Measurements from ENCODE around the gene FASLG. TPM values are rescaled to one million over a fixed set of nuclear protein-coding genes. Genes with fewer than 3 reads are reported as not detected.

FASLG gene
- total RNA-seq, 6 experiments from 2014 or later: not detected

GRCh38 chr1:172653015-172653709 is 5.7 kb upstream of the FASLG start:
- Mint-ChIP-seq H3K4me1 (ENCODE audit: low read depth) (peaks cover 44% of the 10 kb centered on the region), H3K9me3 (no peaks in the 10 kb centered on the region), H3K27me3 (ENCODE audit: insufficient read depth) (no peaks in the 10 kb centered on the region), H3K4me3 (no peak overlapping the region), H3K27ac (peak overlapping the region; percentile 31), H3K36me3 (ENCODE audit: low read depth) (no peaks in the 10 kb centered on the region)
- DNase-seq: no peak
- no peak for TF ChIP-seq CTCF (IDR thresholded peaks at IDR 0.05)

GRCh38 chr1:172654535-172654934 is 4.4 kb upstream of the FASLG start:
- Mint-ChIP-seq H3K4me3 (peak overlapping the region; percentile 9; the same call in 1 of the 2 replicates), H3K27ac (peak overlapping the region; percentile 76)
- TF ChIP-seq CTCF (IDR thresholded peaks at IDR 0.05): no peak

GRCh38 chr1:172656576-172656975 is 2.3 kb upstream of the FASLG start:
- H3K36me3 Mint-ChIP-seq (ENCODE audit: low read depth): no peaks in the 10 kb centered on the region
- H3K9me3 Mint-ChIP-seq: no peaks in the 10 kb centered on the region
- H3K27ac Mint-ChIP-seq: no peak overlapping the region
- peaks cover 50% of the 10 kb centered on the region for H3K4me1 Mint-ChIP-seq (ENCODE audit: low read depth)
- no peak overlapping the region for H3K4me3 Mint-ChIP-seq
- peaks cover 2% of the 10 kb centered on the region for H3K27me3 Mint-ChIP-seq (ENCODE audit: insufficient read depth)
- DNase-seq: no peak
- TF ChIP-seq CTCF (IDR thresholded peaks at IDR 0.05): no peak

More at GRCh38 chr1:172654535-172654934, 4.4 kb upstream of the FASLG start:
- peaks cover 2% of the 10 kb centered on the region for H3K27me3 Mint-ChIP-seq (ENCODE audit: insufficient read depth)
- peak; percentile 78 for DNase-seq
- H3K9me3 Mint-ChIP-seq: no peaks in the 10 kb centered on the region
- H3K36me3 Mint-ChIP-seq (ENCODE audit: low read depth): no peaks in the 10 kb centered on the region
- H3K4me1 Mint-ChIP-seq (ENCODE audit: low read depth): peaks cover 42% of the 10 kb centered on the region

GRCh38 chr1:172657586-172657985 is 1.3 kb upstream of the FASLG start:
- no peak for DNase-seq
- TF ChIP-seq CTCF (IDR thresholded peaks at IDR 0.05): no peak
- H3K4me1 Mint-ChIP-seq (ENCODE audit: low read depth): peaks cover 54% of the 10 kb centered on the region
- no peaks in the 10 kb centered on the region for H3K36me3 Mint-ChIP-seq (ENCODE audit: low read depth)
- H3K9me3 Mint-ChIP-seq: no peaks in the 10 kb centered on the region
- H3K27ac Mint-ChIP-seq: no peak overlapping the region
- no peak overlapping the region for H3K4me3 Mint-ChIP-seq
- H3K27me3 Mint-ChIP-seq (ENCODE audit: insufficient read depth): peaks cover 2% of the 10 kb centered on the region

- H3K4me3 Mint-ChIP-seq: no peak overlapping the region
- peaks cover 38% of the 10 kb centered on the region for H3K4me1 Mint-ChIP-seq (ENCODE audit: low read depth)
- no peak overlapping the region for H3K27ac Mint-ChIP-seq
- no peaks in the 10 kb centered on the region for H3K9me3 Mint-ChIP-seq
- DNase-seq: no peak
- H3K27me3 Mint-ChIP-seq (ENCODE audit: insufficient read depth): peaks cover 4% of the 10 kb centered on the region
- no peak for TF ChIP-seq CTCF (IDR thresholded peaks at IDR 0.05)
- H3K36me3 Mint-ChIP-seq (ENCODE audit: low read depth): peaks cover 8% of the 10 kb centered on the region; the same call in 1 of the 2 replicates
Measured at GRCh38 chr1:172661107-172661506, 2.2 kb downstream of the FASLG start.
